Measurements from ENCODE around the gene CDC42EP1. TPM values are rescaled to one million over a fixed set of nuclear protein-coding genes. Genes with fewer than 3 reads are reported as not detected.

CDC42EP1 gene
- 12.9 TPM for polyA plus RNA-seq (2013, experiment 1 of 4)
- polyA plus RNA-seq (2013, experiment 2 of 4), result 13.4 TPM
- 12.9 TPM for polyA plus RNA-seq (2013, experiment 3 of 4)
- 13.3 TPM for polyA plus RNA-seq (2013, experiment 4 of 4)

- Histone ChIP-seq H3K27me3 (ENCODE audit: control insufficient read depth, insufficient read depth, low read length, poor library complexity, severe bottlenecking) (peaks cover 30% of the 10 kb centered on the region), H3K9me3 (ENCODE audit: control insufficient read depth, low read length) (no peaks in the 10 kb centered on the region), H3K4me1 (ENCODE audit: control insufficient read depth, insufficient read depth, low read length) (peaks cover 24% of the 10 kb centered on the region), H3K4me3 (ENCODE audit: insufficient read depth, low read depth, low read length) (peak within 1 kb of the TSS; percentile 50), H3K27ac (ENCODE audit: insufficient read depth, low read depth, low read length, poor library complexity, severe bottlenecking) (no peak within 1 kb of the TSS), H3K36me3 (ENCODE audit: control insufficient read depth, insufficient read depth, low read length) (no peaks in the 10 kb centered on the region)
- 4% methylated on average over 76 of the region's 76 CpGs for WGBS, 2 experiments
Measured at GRCh38 chr22:37559901-37560607, at the start of gene CDC42EP1. CDC42EP1 (plus strand) TSS chr22:37560480; CDS start chr22:37566350, 5,870 bp downstream.

- no peak overlapping the region for H3K4me3 ChIP-seq (ENCODE audit: insufficient read depth, low read depth, low read length)
- H3K27ac ChIP-seq (ENCODE audit: insufficient read depth, low read depth, low read length, poor library complexity, severe bottlenecking), result peak overlapping the region; percentile 74
- 90% methylated on average over 5 to 6 of the region's 6 CpGs for WGBS, 2 experiments
- no peaks in the 10 kb centered on the region for H3K36me3 ChIP-seq (ENCODE audit: control insufficient read depth, insufficient read depth, low read length)
- peaks cover 29% of the 10 kb centered on the region for H3K4me1 ChIP-seq (ENCODE audit: control insufficient read depth, insufficient read depth, low read length)
- no peaks in the 10 kb centered on the region for H3K27me3 ChIP-seq (ENCODE audit: control insufficient read depth, insufficient read depth, low read length, poor library complexity, severe bottlenecking)
- no peaks in the 10 kb centered on the region for H3K9me3 ChIP-seq (ENCODE audit: control insufficient read depth, low read length)
Measured at GRCh38 chr22:37511395-37512104, 48.7 kb upstream of the CDC42EP1 start.

GRCh38 chr22:37514526-37515051 lies 45.7 kb upstream of the CDC42EP1 start:
- H3K4me1 ChIP-seq (ENCODE audit: control insufficient read depth, insufficient read depth, low read length), result peaks cover 10% of the 10 kb centered on the region
- WGBS, 2 experiments, result 90 to 91% methylated on average over 15 of the region's 15 CpGs
- H3K36me3 ChIP-seq (ENCODE audit: control insufficient read depth, insufficient read depth, low read length), result no peaks in the 10 kb centered on the region
- no peaks in the 10 kb centered on the region for H3K9me3 ChIP-seq (ENCODE audit: control insufficient read depth, low read length)
- no peak overlapping the region for H3K4me3 ChIP-seq (ENCODE audit: insufficient read depth, low read depth, low read length)
- H3K27ac ChIP-seq (ENCODE audit: insufficient read depth, low read depth, low read length, poor library complexity, severe bottlenecking), result no peak overlapping the region
- H3K27me3 ChIP-seq (ENCODE audit: control insufficient read depth, insufficient read depth, low read length, poor library complexity, severe bottlenecking), result peaks cover 22% of the 10 kb centered on the region

GRCh38 chr22:37515901-37516300 lies 44.4 kb upstream of the CDC42EP1 start:
- 90 to 92% methylated on average over 23 of the region's 23 CpGs for WGBS, 2 experiments
- Histone ChIP-seq H3K4me3 (ENCODE audit: insufficient read depth, low read depth, low read length) (no peak overlapping the region), H3K36me3 (ENCODE audit: control insufficient read depth, insufficient read depth, low read length) (no peaks in the 10 kb centered on the region)

GRCh38 chr22:37516456-37516855 lies 43.8 kb upstream of the CDC42EP1 start:
- WGBS, 2 experiments, result no CpG with 5 or more reads among the region's 1 CpG

More at GRCh38 chr22:37515901-37516300, 44.4 kb upstream of the CDC42EP1 start:
- Histone ChIP-seq H3K27ac (ENCODE audit: insufficient read depth, low read depth, low read length, poor library complexity, severe bottlenecking) (no peak overlapping the region), H3K27me3 (ENCODE audit: control insufficient read depth, insufficient read depth, low read length, poor library complexity, severe bottlenecking) (peaks cover 35% of the 10 kb centered on the region), H3K9me3 (ENCODE audit: control insufficient read depth, low read length) (no peaks in the 10 kb centered on the region), H3K4me1 (ENCODE audit: control insufficient read depth, insufficient read depth, low read length) (peaks cover 10% of the 10 kb centered on the region)

GRCh38 chr22:37517826-37518450 lies 42.3 kb upstream of the CDC42EP1 start:
- peaks cover 43% of the 10 kb centered on the region for H3K27me3 ChIP-seq (ENCODE audit: control insufficient read depth, insufficient read depth, low read length, poor library complexity, severe bottlenecking)
- no peaks in the 10 kb centered on the region for H3K9me3 ChIP-seq (ENCODE audit: control insufficient read depth, low read length)
- 87 to 89% methylated on average over 15 of the region's 15 CpGs for WGBS, 2 experiments
- no peak overlapping the region for H3K27ac ChIP-seq (ENCODE audit: insufficient read depth, low read depth, low read length, poor library complexity, severe bottlenecking)
- no peaks in the 10 kb centered on the region for H3K36me3 ChIP-seq (ENCODE audit: control insufficient read depth, insufficient read depth, low read length)
- no peak overlapping the region for H3K4me3 ChIP-seq (ENCODE audit: insufficient read depth, low read depth, low read length)
- no peaks in the 10 kb centered on the region for H3K4me1 ChIP-seq (ENCODE audit: control insufficient read depth, insufficient read depth, low read length)

More at GRCh38 chr22:37516456-37516855, 43.8 kb upstream of the CDC42EP1 start:
- Histone ChIP-seq H3K27me3 (ENCODE audit: control insufficient read depth, insufficient read depth, low read length, poor library complexity, severe bottlenecking) (peaks cover 40% of the 10 kb centered on the region), H3K4me1 (ENCODE audit: control insufficient read depth, insufficient read depth, low read length) (peaks cover 10% of the 10 kb centered on the region), H3K4me3 (ENCODE audit: insufficient read depth, low read depth, low read length) (no peak overlapping the region), H3K36me3 (ENCODE audit: control insufficient read depth, insufficient read depth, low read length) (no peaks in the 10 kb centered on the region), H3K27ac (ENCODE audit: insufficient read depth, low read depth, low read length, poor library complexity, severe bottlenecking) (no peak overlapping the region), H3K9me3 (ENCODE audit: control insufficient read depth, low read length) (no peaks in the 10 kb centered on the region)

- Histone ChIP-seq H3K9me3 (ENCODE audit: control insufficient read depth, low read length) (no peaks in the 10 kb centered on the region), H3K4me3 (ENCODE audit: insufficient read depth, low read depth, low read length) (peak overlapping the region; percentile 33), H3K4me1 (ENCODE audit: control insufficient read depth, insufficient read depth, low read length) (no peaks in the 10 kb centered on the region), H3K27ac (ENCODE audit: insufficient read depth, low read depth, low read length, poor library complexity, severe bottlenecking) (no peak overlapping the region), H3K27me3 (ENCODE audit: control insufficient read depth, insufficient read depth, low read length, poor library complexity, severe bottlenecking) (peaks cover 46% of the 10 kb centered on the region), H3K36me3 (ENCODE audit: control insufficient read depth, insufficient read depth, low read length) (no peaks in the 10 kb centered on the region)
- 14 to 15% methylated on average over 63 of the region's 63 CpGs for WGBS, 2 experiments
Measured at GRCh38 chr22:37518509-37519267, 41.6 kb upstream of the CDC42EP1 start.

GRCh38 chr22:37519268-37520195 lies 40.7 kb upstream of the CDC42EP1 start, which contains the start of gene CARD10:
CARD10 (minus strand) TSS chr22:37519415; CDS start chr22:37519200, 215 bp downstream.
- peaks cover 46% of the 10 kb centered on the region for H3K27me3 ChIP-seq (ENCODE audit: control insufficient read depth, insufficient read depth, low read length, poor library complexity, severe bottlenecking)
- no peaks in the 10 kb centered on the region for H3K4me1 ChIP-seq (ENCODE audit: control insufficient read depth, insufficient read depth, low read length)
- WGBS, 2 experiments, result 4 to 5% methylated on average over 99 of the region's 99 CpGs
- no peaks in the 10 kb centered on the region for H3K36me3 ChIP-seq (ENCODE audit: control insufficient read depth, insufficient read depth, low read length)
- no peak within 1 kb of the TSS for H3K27ac ChIP-seq (ENCODE audit: insufficient read depth, low read depth, low read length, poor library complexity, severe bottlenecking)
- H3K9me3 ChIP-seq (ENCODE audit: control insufficient read depth, low read length), result no peaks in the 10 kb centered on the region
- H3K4me3 ChIP-seq (ENCODE audit: insufficient read depth, low read depth, low read length), result peak within 1 kb of the TSS; percentile 33

GRCh38 chr22:37520776-37521191 lies 39.5 kb upstream of the CDC42EP1 start:
- whole genome bisulfite sequencing, 2 experiments, result 81 to 84% methylated on average over 10 of the region's 10 CpGs
- Histone ChIP-seq H3K4me3 (ENCODE audit: insufficient read depth, low read depth, low read length) (no peak overlapping the region), H3K4me1 (ENCODE audit: control insufficient read depth, insufficient read depth, low read length) (no peaks in the 10 kb centered on the region), H3K27me3 (ENCODE audit: control insufficient read depth, insufficient read depth, low read length, poor library complexity, severe bottlenecking) (peaks cover 46% of the 10 kb centered on the region), H3K27ac (ENCODE audit: insufficient read depth, low read depth, low read length, poor library complexity, severe bottlenecking) (no peak overlapping the region), H3K9me3 (ENCODE audit: control insufficient read depth, low read length) (no peaks in the 10 kb centered on the region), H3K36me3 (ENCODE audit: control insufficient read depth, insufficient read depth, low read length) (no peaks in the 10 kb centered on the region)
